ENCODE results near the gene PPIF. TPM values are rescaled to one million over a fixed set of nuclear protein-coding genes. Genes with fewer than 3 reads are reported as not detected.

The PPIF gene
- total RNA-seq, 1 donor from 2014 or later: 23.1 TPM

GRCh38 chr10:79401015-79401921, 54.0 kb downstream of the PPIF start:
- peak; percentile 76 for DNase-seq (ENCODE audit: low spot score)

DNA sequence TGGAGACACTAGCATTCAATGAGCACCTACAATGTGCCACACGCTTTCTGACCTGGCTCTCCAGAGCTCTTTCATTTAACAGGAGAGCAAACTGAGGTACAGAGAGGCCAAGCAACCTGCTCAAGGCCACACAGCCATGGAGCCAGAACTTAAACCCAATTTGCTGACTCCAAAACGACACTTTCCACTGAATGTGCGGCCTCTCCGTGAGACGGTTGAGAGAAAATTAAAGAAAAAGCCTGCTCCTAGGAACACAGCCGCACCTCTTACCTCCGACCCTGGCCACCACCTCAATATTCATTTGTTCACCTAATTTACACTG, 55.3 kb downstream of the PPIF start:
- no peak for DNase-seq (ENCODE audit: low spot score)

DNA sequence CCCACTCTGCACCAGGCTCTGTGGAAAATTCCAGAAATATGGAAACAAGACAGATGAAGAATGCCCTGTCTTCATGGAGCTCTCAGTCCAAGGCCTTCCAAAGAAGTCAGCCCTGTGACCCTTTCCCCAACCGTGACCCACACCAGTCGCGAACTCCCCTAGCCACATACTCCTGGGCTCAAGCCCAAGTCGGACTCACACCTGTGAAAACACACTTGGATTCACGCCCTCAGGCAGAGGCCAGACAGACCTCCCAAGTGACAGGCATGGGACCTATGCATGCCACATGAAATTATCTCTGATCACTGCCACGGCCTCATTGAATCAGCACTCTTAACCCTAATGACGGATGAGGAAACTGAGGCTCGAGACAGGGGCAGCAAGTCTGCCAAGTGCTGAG, 55.7 kb downstream of the PPIF start:
- no peak for DNase-seq (ENCODE audit: low spot score)

DNA sequence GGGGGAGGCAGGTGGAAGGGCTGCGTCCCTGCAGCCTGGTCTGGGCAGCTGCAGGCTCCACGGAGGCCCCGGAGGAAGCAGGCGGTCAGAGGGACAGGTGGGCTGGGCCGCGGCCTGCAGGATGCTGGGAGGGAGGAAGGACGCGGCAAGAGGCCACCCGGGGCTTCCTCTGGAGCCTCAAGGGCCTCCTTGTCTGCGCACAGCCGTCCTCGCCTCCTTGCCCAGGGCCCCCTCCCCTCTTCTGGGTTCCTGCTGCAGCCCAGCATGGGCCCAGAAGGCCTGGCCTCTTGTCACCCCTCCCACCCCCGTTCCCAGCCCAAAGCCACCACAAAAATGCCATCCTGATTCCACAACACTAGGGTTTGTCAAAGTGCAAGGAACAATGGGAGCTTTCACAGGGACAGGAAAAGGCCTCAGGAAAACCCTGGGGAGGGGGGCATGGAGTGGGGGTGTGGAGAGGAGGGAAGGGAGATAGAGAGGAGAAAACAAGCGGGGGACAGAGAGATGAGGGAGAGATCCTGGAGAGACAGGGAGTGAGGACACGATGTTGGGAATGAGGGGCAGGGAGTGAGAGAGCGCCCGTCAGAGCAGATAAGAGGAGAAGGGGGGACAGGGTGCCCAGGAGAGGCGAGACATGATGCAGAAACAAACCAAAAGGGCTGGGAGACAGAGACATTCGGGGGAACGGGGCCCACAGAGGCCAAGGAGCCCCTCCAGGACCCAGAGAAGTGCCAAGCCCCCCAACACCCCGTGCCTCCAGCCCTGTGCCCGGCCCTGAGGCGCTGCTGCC, 56.4 kb downstream of the PPIF start:
- no peak for DNase-seq (ENCODE audit: low spot score)

GRCh38 chr10:79404231-79404609, 57.0 kb downstream of the PPIF start:
- peak; percentile 98 for DNase-seq (ENCODE audit: low spot score)

DNA sequence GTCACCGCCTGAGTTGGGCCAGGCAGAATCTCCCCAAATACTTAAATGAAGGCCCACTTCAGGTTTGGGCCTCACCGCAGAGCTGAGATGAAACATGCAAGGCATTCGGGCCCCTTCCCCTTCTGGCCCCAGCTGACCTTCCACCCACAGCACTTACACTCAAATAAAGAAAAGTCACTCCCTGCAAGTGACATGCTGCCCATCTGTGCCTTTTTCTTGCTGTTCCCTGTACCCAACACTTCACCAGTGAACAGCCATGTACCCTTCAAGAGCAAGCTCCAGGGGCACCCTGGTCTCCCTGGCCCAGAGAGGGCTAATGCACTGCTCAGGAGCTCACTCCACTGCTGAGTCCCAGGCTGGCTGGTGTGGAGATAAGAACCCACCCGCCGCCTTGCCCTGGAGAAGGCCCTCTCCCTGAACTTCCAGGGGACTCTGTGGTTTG, 57.4 kb downstream of the PPIF start:
- DNase-seq (ENCODE audit: low spot score): no peak

Other genes starting within 250 kb of the PPIF start
- gene ZCCHC24, start 98.2 kb downstream of the PPIF start, total RNA-seq (ENCODE audit: insufficient read depth, low replicate concordance): 33.7 TPM
- gene EIF5AL1, start 165.1 kb downstream of the PPIF start, total RNA-seq (ENCODE audit: insufficient read depth, low replicate concordance): 0.48 TPM
- 2.6 TPM for gene SFTPA2, start 212.9 kb downstream of the PPIF start, total RNA-seq (ENCODE audit: insufficient read depth, low replicate concordance)